ENCODE measurements around the gene MED15.
"Not testable (repeated sequence)": the region's sequence is repeated elsewhere in the genome, so short reads cannot be mapped to it uniquely, and the experiment has no call there.

The MED15 gene

DNA sequence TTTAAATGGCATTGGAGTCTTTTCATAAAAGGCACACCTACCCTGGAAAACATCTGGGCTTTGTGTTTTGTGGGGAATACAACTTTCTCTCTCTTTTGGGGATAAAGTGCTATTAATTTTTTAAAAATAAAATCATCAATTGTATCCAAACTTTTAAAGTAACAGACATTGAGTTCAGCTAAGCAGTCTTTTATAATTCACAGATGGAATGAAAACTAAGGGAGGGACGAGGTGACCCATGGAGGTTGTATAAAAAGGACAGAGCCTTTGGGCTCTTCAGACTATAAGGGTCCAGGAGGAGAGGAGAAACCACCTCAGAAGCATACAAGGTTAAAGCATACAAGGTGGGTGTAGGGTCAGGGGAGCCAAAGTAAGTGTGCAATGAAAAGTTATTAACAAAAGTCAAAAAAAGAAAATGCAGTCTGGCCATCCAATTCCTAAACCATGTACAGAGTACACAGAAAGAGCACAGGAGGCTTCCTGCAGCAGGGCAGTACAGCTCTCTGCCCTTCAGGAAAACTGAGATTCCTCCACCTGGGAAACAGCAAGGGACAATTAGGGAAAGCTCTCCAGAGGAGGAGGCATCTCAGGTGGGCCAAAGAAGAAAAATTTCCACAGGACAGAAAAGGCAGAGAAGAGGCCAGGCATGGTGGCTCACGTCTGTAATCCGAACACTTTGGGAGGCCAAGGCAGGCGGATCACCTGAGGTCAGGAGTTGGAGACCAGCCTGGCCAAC lies 22.3 kb upstream of the MED15 start:
- no peak for DNase-seq

DNA sequence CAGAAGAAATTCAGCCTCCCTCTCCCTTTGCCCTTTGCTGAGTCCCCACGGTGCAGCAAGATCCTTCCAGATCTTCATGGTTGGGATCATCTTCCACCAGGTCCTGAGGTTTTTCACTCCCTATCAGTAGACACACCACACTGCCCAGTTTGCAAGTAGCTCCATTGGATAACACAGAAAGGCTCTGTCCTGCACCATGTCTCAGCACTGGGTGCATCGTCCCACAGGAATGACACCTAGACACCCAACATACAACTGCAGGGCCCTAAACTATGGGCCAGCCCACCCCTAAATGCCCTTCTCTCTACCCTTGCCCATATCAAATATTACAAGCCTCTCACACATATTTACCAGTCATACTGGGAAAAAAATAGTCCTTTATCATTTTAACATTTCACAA lies 21.2 kb upstream of the MED15 start:
- no peak for DNase-seq

DNA sequence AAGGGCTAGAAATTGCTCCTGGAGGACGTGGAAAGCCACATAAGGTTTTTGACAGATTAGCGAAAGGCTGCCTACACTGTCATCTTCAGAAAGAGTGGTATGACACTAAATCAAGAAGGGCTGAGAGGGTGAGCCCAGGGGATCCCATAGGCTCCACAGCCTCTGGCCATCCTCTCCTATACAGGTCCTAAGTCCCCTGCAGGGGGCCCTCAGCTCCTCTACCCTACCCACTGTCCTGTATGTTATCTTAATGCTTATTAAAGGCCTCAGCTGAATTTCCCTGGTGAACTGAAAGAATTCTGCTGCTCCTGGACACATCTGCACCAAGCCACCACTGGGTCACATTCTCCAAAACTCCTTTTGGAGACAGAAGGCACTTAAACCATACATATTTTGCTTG lies 19.7 kb upstream of the MED15 start:
- DNase-seq, result no peak

- no peak for DNase-seq
Observed at GRCh38 chr22:20488946-20489345, 18.5 kb upstream of the MED15 start.

GRCh38 chr22:20490183-20490940 lies 17.0 kb upstream of the MED15 start:
- no peak for DNase-seq

DNA sequence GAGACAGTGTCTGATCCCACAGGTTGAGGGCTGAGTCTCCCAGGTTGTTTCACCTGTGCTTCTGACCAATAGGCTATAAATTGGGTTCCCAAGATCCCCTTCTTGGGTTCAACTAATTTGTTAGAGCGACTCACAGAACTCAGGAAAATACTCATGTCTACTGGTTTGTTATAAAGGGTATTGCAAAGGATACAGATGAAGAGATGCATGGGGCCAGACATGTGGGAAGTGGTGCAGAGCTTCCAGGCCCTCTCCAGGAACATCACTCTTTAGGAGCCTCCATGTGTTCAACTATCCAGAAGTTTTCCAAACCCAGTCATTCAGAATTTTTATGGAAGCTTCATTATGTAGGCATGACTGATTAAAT lies 16.5 kb upstream of the MED15 start:
- DNase-seq, result no peak

DNA sequence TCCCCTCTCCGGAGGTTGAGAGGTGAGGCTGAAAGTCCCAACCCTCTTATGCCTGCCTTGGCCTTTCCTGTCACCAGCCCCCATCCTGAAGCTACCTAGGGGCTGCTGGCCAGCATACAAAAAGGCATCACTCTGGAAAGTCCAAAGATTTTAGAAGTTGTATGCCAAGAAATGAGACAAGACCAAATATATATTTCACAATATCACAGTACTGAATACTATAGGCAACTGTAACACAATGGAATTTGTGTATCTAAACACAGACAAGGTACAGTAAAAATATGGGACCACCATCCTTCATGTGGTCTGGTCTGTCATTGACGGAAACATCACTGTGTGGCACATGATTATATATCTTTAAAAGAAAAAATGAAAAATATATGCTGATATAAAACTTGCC lies 16.1 kb upstream of the MED15 start:
- no peak for DNase-seq

DNA sequence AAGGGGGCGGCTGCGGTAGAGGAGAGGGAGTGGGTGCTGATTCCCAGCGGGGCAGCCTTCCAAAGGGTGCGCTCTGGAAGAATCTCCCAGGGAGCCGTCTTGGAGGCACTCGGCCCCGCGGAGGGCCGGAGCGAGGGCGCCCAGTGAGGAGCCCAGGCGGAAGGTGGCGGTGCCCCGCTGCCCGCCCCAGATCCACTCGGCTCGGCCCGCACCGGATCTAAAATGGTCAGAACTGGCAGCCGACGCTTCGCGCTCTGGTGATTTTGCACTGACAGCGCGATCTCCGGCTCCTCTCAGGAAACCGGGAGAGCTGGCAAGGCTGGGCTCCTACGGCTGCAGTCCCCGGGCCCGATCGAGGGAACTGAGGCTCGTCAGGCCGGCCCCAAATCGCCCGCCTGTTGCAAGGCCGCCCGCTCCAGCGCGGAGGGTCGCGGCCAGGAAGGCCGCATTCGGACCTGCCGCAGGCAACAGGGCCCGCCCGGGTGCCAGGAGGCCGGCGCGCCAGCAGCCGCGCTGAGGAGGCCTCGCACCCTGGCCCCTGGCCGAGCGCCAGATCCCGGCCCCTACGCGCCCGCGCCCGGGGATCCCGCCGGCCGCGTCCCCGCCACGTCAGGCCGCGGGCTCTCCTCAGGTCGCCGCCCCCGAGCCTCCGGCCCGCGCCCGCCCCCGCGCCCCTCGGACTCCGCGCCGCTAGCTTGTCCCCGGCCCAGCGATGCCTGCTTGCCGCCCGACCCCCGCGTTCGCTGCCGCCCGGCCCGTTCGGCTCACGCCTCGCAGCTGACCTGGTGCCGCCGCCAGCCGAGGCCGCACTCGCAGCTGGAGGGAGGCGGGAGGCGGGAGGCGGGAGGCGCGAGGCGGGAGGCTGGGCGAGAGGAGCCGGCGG lies 12.2 kb upstream of the MED15 start, which contains the start of gene KLHL22:
Gene KLHL22, minus strand, starts transcription at position 818 of the 883 bp plus-strand sequence. CDS start 6,584 bp downstream, outside the sequence.
- DNase-seq, result peak; percentile 46

- DNase-seq, result peak; percentile 92
Observed at GRCh38 chr22:20495861-20496681, 11.3 kb upstream of the MED15 start.

DNA sequence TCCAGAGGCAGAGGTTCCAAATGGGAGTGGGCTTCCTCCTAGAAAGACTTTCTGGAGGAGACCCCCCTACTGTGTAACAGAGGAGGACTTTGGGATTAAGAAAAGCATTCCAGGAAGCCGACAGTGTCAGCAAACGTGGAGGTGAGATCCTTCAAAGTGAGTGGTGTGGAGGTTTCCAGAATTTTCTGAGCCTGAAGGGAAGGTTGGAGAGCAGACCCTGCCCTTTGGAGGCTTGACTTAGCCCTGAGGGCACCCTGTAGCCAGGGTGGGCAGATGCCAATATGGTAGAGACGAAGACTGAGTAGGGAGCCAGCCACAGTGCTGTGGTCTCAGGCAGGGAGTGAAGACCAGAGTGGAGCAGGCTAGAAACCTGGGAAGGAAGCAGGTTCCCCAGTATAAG lies 10.0 kb upstream of the MED15 start:
- DNase-seq, result no peak

DNA sequence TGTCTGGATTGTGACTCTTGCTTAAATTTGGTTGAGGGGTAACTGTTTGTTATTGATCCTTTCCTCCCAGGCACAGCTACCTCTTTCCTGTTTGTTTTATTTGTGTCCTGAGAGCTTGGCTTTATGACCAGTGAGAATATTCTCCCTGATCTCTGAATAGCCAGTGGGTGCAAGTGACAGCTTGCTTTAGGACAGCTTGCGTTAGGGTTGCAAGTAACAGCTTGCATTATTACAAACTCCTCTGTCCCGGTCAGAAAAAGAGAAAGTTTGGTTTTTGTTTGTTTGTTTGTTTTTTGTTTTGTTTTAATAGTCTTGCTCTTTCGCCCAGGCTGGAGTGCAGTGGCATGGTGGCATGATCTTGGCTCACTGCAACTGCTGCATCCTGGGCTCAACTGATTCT lies 8.5 kb upstream of the MED15 start:
- no peak for DNase-seq

- DNase-seq, result no peak
Observed at GRCh38 chr22:20499769-20500168, 7.6 kb upstream of the MED15 start.

- DNase-seq, result no peak
Observed at GRCh38 chr22:20503816-20504215, 3.6 kb upstream of the MED15 start.

DNA sequence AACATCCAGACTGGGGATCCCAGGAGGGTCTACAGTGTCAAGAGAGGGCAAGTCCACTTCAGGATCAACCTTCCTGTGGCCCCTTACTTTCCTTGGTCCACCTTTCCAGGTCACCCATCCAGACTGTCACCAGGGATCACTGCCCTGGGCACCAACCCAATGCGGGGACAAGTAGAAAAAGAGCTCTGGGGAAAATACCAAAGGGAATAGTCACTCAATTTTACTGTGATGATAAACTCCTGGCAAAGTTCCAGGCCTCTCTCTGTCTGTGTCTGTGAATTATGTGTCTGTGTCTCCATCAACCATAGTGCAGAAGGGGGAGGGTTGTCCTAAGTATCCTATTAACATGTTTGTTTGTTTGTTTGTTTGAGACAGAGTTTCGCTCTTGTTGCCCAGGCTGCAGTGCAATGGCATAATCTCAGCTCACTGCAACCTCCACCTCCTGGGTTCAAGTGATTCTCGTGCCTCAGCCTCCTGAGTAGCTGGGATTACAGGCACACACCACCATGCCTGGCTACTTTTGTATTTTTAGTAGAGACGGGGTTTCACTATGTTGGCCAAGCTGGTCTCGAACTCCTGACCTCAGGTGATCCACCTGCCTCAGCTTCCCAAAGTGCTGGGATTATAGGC lies 3.0 kb upstream of the MED15 start:
- DNase-seq, result not testable (repeated sequence)

- no peak for DNase-seq
Observed at GRCh38 chr22:20506543-20507252, 712 bp upstream of the MED15 start.

DNA sequence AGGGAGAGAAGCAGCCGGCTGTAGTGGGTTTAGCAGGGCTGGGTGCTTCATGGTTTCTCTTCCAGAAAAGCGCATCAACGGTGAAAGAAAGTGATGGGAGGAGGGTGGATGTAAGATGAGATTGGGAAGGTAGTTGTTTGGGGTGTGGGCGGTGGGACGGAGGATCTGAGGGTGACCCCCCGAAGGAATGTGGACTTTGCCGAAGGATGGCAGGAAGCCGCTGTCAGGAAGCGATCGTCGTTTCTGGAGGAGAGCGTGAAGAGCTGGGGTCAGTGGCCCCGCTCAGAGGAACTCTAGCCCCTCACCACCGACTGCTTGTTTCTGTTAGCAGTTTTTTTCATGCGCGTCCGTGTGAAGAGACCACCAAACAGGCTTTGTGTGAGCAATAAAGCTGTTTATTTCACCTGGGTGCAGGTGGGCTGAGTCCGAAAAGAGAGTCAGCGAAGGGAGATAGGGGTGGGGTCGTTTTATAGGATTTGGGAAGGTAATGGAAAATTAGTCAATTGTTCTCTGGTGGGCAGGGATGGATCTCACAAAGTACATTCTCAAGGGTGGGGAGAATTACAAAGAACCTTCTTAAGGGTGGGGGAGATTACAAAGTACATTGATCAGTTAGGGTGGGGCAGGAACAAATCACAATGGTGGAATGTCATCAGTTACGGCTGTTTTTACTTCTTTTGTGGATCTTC lies 801 bp downstream of the MED15 start:
- DNase-seq, result not testable (repeated sequence)

DNA sequence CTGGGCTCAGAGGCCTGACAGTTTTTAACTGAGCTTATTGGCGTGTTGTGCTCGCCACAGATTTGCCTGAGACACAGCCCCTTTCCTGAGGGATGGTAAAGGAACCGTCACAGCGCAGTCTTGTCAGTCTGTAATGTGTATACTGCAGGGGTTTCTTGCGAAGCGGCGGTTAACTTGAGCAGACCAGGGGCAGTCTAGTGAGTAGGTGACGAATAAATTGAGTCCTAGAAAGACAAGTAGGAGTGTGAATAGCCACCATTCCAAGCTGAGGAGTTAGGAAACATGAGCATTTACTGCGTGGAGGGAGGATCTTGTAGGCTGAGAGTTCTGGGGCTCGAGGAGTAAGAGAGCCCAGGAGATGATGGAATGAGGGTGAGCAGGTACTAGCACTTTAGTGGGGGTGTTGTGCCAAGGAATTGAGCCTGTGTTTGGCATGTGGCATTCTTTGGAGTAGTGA lies 1.4 kb downstream of the MED15 start:
- DNase-seq, result no peak

GRCh38 chr22:20509344-20510047 lies 2.1 kb downstream of the MED15 start:
- peak; percentile 74 for DNase-seq

DNA sequence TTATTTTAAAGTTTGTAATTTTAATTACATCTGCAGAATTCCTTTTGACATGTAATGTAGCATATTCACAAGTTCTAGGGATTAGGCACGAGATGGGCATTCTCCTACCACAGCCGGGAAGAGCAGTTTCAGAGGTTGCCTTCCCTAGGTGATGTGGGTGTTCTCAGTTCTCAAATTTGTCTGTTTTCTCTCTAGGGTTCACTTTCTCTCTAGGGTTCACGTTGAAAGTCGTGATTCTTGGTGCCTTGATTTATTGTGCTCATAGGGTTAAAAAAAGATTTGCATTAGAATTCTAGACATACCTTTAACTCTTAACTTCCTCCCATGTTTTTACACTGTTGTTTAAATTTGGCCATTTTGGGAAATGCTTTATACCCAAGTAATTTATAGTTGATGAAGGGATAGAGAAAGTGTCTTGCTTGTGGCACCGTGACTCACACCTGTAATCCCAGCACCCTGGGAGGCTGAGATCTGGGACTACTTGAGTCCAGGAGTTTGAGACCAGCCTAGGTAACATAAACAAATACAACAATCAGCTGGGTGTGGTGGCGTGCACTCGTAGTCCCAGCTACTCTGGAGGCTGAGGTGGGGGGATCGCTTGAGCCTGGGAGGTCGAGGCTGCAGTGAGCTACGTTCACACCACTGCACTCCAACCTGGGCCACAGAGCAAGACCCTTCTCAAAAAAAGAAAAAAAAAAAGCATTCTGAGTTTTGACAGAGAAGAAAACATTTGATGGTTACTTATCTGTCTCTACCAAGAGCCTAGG lies 3.6 kb downstream of the MED15 start:
- DNase-seq, result no peak

Measured in CD4-positive, alpha-beta T cell treated with Interleukin-6 for 4 hours (primary cell).